GM21390 (cell line): Measurements from ENCODE around the gene CD74.

ENCODE experiments used
- ATAC-seq: cut with Tn5 transposase; IDR thresholded peaks from one replicate; pipeline ENCODE4 v1.9.1; 2021; ENCODE audit not compliant: unreplicated experiment

CD74 gene

DNA sequence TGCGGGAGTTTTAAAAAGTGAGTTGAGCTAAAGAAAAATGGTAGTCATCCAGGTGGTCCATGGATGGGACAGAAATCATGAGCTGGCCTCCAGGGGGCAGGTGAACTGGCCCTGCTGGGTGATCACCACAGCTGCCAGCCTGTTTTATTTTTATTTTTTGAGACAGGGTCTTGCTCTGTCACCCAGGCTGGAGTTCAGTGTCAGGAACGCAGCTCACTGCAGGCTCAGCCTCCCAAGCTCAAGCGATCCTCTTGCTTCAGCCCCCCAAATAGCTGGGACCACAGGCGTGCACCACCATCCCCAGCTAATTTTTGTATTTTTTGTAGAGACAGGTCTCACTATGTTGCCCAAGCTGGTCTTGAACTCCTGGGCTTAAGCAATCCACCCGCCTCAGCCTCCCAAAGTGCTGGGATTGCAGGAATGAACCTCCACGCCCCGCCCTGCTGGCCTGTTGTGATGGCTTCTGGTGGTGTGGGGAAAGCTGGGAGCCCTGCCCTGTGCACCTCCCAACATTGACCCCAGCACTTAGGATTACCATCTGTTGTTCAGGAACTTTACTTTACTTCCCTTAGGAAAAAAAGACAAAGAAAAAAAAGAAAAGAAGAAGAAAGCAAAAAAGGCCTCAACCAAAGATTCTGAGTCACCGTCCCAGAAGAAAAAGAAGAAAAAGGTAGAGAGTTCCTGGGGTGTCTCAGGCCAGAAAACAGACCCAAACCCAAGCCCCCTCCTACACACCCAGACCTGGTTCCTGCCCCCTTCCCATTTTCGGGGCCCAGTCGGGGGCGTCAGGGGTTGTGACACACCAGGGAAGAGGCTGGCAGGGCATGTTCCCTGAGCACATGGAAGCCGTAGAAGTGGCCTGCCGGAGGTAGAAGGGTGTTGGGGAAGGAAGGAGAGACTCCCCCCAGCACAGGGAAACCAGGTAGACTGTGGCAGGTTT, 14.7 kb downstream of the CD74 start:
- ATAC-seq, result no peak

DNA sequence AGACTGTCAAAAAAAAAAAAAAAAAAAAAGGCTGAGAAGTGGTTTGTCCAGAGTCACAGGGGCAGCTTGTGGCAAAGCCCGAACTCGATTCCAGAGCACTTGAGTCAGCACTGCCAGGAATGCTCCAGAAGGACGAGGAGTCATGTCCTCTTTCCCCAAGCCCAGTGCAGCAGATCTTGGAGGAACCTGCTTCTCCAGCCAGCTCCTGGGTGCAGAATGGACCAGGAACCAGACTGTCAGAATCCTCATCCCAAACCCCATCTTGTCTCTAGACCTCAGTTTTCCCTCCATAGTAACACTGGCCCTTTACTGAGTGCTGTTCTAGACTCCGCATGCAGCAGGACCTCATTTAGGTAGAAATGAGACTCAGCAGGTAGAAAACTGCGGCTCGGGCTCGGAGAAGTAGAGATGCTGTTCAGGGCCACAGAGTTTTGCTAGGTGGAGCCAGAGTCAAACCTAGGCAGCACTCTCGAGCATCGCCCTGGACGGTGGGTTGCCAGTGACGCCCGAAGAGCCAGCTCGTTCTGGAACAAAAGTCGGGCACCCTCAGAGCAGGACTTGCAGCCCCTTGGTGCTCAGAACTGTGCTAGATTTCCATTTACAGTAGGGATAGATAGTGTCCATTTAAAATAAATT, 15.4 kb downstream of the CD74 start:
- ATAC-seq, result no peak

DNA sequence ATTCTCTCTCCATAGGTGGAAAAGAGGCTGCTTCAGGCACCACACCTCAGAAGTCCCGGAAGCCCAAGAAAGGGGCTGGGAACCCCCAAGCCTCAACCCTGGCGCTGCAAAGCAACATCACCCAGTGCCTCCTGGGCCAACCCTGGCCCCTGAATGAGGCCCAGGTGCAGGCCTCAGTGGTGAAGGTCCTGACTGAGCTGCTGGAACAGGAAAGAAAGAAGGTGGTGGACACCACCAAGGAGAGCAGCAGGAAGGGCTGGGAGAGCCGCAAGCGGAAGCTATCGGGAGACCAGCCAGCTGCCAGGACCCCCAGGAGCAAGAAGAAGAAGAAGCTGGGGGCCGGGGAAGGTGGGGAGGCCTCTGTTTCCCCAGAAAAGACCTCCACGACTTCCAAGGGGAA, 16.4 kb downstream of the CD74 start:
- no peak for ATAC-seq

DNA sequence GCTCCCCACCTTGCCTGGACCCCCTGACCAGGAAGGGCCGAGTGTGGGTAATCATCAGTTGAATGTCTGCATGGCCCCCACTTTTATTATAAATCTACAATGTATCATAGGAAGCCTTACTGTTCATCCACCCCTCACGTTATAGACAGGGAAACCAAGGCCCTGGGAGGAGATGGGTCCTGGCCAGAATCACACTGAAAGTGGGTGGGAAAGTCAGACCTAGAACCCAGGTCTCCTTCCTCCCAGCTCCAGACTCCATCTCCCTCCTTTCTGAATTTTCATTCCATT, 17.1 kb downstream of the CD74 start:
- no peak for ATAC-seq

DNA sequence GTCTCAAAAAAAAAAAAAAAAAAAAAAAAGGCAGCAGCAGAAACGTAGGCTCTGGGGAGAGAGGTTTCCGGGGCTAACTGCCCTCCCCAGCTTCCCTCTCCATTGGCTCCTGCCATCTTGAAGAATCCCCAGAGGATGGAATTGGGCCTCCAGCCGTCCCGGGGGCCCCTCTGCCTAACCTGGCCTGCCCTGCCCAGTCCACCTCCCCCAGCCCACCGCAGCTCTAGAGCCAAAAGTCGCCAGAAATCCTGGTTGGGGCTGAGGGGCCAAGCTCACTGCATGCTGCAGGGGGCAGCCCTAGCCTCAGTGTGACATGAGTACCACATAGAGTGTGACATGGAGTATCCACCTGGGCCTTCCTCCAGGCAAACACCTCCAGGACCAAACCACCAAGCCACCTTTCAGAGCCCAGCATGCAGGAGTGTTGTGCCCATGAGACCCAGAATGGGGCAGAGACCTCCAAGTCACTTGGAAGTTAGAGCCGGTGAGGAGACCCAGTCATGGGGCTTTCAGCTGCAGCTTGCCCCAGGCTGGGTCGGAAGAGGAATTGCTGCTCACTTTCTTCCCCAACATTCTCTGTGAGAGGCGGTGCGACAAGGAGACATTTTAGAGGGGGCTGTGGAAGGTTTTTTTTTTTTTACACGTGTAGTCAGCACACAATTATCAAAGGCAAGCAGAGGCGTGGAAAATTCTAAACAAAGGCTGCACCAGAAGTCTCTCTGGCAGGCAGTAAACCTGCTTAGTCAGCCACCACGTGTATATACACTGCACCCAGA, 17.6 kb downstream of the CD74 start:
- ATAC-seq, result no peak

DNA sequence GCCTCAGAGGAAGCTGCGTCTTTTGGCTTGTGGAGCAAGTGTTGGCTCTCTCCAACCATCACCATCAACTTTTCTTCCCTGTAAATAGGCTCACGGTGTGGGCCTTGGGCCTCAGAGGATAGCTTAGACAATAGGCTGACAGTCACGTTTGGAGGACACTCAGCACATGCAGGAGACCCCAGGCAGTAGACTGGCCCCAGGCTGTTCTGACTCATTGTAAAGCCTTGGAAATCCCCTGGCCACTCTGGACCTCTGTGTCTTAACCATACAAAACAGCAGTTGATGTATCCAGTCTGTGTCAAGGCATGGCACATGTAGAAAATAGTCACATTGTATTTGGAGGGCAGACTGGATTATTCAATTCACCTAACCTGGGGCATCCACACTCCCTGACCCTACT, 18.6 kb downstream of the CD74 start:
- no peak for ATAC-seq

DNA sequence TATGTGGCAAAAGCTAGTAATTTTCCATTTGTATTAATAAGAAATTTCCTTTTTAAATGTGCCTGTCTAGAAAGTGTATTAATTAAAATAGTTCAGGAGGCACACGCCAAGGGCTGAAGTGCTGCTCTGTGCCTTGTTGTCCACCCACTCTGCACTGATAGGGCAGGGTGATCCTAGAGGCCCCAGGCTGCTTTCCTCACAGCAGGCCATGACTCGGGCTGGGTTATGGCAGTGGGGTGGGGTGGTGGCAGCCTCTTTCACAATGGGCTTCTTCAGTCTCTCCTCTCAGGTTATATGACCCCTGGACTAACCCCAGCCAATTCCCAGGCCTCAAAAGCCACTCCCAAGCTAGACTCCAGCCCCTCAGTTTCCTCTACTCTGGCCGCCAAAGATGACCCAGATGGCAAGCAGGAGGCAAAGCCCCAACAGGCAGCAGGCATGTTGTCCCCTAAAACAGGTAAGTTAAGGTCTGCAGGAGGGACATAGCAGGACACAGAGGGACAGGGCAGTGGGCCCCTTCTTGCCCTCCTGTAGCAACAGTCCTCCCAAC, 19.5 kb downstream of the CD74 start:
- ATAC-seq, result no peak

DNA sequence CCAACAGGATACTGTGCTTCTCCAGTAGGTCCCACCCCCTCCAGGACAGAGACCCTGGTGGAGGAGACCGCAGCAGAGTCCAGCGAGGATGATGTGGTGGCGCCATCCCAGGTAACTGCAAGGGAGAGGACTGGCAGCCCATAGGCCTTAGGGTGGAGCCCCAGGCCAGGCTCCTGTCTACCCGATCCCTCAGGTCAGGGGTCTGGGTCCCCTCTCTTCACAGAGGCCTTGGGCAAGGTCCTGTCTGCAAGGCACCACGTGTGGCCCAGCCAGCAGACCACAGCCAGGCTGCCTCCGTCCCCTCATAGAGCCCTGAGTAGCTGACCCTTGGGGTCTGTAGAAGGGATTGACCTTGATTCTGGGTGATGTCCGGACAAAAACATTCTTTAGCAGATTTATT, 20.0 kb downstream of the CD74 start:
- no peak for ATAC-seq

DNA sequence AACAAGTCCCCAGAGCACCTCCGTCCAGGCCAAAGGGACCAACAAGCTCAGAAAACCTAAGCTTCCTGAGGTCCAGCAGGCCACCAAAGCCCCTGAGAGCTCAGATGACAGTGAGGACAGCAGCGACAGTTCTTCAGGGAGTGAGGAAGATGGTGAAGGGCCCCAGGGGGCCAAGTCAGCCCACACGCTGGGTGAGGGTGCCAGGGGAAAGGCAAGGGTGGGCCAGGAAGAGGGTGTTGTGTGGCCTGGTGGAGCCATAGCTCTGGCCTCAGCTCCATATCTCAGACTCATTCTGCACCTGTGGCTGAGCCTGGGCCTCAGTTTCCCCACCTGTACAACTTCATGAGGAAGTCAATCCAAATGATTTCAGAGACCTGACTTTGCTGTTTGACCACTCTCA, 20.7 kb downstream of the CD74 start:
- ATAC-seq, result no peak

DNA sequence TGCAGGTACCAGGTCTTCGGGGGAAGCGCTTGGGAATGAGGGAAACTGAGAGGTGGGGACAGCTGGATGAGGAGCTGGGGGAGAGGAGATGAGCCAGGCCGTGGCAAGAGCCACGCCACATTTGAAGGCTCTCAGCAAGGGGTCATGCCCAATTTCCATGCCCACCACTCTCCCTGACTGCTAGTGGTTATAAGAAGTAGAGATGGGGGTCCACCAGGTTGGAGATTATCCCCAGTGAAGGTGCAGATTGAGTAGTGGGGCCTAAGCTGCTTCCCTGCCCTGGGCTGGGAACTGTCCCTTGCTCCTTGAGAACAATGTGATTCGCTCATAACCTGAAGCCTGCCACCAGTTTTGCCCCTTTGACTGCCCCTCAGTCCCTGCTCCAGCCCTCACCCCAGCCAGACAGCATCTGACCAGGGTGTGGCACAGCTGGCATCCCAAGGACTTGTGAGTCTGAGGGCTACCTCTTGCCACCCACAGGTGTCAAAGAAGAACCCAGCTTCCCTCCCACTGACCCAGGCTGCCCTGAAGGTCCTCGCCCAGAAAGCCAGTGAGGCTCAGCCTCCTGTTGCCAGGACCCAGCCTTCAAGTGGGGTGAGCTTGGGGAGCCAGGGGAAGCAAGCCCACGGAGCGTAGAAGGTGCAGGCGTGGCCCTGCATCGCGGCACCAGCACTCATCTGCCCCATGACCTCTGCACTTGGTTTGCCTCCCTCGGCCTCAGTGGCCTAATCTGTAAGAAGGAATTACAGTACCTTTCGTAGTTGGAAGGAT, 21.5 kb downstream of the CD74 start:
- ATAC-seq, result no peak

DNA sequence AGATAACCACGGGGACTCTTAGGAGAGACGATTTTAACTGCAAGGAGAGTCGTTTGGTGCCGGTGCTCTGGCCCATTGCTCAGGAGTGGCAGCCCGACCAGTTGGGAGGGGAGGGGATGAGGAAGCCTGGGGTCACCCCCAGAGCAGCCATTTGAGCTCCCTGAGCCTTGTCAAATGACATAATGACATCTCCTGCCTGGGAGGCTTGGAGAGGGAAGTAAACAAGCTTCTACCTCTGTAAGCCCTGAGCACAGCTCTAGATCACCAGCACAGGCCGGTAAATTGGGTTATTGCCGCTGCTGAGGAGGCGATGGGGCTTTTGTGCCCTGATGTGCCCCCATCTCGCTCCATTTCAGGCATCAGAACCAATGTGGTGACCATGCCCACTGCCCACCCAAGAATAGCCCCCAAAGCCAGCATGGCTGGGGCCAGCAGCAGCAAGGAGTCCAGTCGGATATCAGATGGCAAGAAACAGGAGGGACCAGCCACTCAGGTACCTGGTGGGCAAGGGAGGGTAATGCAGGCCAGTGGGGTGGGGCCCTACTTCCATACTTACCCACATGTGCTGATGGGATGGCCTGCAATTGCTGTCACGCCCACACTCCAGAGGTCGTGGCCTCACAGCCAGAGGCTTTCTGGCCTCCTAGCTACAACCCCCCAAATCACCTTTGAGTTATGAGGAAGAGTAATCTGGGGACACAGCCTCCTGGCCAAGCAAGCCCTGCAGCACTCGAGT, 23.0 kb downstream of the CD74 start:
- no peak for ATAC-seq

DNA sequence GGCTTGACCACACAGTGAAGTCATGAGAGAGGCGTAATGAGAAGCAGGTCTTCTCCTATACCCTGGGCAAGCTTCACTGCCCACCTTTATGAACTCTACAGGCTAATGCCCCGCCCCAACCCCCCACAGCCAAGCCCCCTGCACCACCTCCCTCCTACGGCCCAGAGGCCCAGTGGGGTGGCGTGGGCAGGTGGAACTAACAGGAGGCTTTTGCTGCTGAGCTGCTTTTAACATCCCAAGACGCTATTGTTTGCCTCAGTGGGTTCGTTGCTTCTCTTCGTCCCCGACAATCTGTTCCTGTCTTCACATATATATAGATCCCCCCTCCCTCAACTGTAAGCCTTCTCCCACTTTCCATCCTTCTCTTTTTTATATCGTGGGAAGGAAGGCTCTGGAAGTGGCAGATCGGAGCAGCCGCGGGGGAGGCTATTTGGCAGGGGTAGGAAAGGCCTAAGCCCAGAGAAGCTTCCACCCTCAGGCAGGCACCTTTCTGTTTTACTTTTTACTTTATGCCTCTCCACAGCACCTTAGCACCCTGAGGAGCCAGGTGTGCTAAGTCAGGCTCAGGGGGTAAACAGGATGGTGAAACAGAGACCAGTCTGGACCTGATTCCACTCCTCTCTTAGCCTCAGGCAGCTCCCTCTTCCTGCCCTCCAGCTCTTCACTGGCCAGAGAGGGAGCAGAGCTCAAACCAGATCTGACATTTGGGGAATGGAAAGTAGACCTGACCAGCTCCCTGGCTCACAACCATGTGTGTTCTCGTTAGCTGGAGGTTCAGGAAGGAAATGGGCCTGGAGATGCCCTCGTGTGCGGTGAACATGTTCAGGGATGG, 26.5 kb downstream of the CD74 start:
- no peak for ATAC-seq

DNA sequence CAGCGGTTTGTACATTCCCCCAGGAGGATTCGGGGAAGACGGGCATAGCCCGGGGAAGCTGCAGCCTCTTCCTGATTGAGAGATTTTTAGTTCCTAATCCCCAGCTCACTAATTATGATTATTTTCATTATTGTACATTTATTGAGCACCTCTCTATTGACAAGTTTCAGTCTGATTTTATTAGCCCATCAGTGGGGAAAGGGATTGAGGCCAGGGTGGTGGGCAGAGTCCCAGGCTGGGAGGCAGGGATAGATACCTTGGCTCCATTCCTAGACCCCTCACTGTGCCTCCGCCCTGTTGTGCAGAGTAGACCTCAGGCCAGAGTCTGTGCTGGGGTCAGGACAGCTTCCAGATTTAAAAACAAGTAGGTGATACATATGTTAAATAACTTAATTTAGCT, 28.0 kb downstream of the CD74 start:
- ATAC-seq, result no peak

DNA sequence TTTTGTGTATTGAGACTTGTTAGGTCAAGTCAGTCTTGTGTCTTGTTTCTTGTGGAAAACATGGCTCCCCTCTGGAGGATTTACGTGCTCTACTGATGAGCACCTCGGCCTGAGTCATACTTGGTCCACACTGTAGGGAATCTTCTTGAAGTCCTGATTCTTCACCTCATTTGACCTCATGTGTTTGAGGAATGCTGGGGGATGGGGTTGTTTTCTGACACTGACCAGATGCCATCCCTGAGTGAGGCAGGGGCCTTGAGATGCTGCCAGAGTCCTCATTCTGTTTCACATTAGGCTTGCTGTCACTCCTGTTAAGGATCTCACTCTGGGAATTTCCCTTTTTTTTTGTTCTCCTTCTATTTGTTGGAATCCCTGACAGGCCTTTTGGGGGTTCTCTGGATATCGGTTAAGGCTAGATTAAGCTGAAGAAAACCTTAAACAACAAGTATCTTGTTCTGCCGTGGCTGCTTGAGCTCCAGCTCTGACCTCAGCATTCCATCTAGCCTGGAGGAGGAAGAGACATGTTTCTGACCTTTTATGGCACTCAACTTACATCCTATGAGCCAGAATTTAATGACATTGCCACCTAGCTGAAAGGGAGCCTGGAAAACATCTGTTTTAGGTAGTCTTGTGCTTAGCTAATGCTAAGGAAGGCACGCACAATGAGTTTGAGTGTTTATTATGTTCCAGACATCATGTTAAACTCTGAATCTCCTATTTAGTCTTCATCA, 34.6 kb downstream of the CD74 start:
- ATAC-seq, result no peak

DNA sequence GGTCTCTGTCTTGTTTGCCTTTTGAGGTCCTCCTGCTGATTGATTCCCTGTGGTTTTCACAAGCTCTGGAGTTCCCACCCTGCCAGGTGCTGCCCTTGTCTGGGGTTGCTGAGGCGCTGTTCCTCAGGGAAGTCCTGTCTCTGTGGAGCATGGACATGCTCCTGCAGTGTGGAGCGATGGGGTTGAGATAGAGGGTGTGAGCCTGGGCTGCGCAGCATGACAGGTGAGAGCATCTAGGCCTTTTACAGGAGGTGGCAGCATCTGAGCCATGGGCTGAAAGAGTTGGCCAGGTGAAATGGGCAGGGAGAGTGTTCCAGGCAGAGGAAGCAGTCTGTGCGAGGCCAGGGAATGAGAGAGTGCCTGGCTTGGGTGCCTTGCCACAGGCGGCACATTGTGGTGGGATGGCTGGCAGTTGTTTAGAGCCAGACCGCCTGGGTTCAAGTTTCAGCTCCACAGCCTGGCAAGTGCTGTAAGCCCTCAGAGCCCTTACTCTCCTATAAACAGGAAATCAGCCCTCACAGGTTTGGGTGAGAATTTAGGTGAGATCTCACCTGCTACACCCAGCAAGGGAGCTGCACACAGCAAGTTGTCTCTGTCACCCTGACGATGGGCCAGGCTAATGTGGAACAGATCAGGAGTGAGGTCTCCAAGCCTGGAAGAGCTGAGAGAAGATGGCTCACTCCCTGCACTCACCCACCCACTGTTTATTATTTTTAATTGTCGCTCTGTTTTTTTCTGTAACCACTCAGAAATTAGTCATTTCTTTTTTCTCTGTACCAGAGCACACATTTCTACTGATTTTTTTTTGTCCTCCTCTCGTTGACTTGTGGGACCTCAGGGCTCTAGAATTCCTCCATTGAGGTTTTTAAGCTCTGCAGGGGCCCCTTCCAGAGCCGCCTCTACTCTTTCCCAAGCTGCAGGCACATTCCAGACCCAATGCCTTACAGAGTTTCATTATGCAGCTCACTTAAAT, 35.6 kb downstream of the CD74 start:
- ATAC-seq, result no peak

DNA sequence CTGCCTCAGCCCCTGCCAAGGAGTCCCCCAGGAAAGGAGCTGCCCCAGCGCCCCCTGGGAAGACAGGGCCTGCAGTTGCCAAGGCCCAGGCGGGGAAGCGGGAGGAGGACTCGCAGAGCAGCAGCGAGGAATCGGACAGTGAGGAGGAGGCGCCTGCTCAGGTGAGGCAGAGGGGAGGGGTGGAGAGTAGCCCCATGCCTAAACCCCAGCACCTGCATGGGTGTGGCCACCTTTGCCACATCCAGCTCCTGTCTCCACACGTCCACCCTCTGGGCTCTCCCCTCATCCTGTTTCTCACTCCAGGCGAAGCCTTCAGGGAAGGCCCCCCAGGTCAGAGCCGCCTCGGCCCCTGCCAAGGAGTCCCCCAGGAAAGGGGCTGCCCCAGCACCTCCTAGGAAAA, 38.1 kb downstream of the CD74 start:
- no peak for ATAC-seq

DNA sequence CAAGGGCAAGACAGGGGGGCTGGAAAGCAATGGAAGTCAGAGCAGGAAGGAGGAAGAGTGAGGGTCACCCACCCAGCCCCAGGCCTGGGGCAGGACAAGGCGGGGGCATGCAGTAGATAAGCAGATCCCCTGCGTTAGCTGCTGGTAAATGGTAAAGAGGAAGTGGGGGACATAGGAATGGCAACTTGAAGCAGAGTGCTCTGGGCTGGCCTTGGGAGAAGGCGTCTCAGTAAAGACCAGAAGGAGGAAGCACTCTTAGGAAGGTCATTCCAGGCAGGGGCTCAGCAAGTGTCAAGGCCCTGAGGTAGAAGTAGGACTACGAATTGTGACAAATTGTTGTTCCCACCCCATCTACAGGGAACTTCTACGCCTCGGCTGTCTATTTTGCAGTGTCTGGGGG, 40.1 kb downstream of the CD74 start:
- no peak for ATAC-seq

DNA sequence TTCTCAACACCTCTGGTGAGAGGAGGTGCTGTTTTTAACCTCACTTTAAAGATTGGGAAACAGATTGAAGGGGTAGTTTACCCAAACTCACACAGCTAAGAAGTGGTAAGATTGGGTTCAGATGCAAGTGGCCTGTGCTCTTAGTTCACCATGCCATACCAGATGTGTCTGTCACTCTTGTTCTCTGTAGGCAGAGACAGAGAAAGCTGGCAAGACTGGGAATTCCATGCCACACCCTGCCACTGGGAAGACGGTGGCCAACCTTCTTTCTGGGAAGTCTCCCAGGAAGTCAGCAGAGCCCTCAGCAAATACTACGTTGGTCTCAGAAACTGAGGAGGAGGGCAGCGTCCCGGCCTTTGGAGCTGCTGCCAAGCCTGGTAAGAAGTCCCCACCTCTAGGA, 44.2 kb downstream of the CD74 start:
- no peak for ATAC-seq
